ENCODE data around the gene TMEM260.
"Not testable (repeated sequence)": the region's sequence is repeated elsewhere in the genome, so short reads cannot be mapped to it uniquely, and the experiment has no call there.

TMEM260 gene

DNA sequence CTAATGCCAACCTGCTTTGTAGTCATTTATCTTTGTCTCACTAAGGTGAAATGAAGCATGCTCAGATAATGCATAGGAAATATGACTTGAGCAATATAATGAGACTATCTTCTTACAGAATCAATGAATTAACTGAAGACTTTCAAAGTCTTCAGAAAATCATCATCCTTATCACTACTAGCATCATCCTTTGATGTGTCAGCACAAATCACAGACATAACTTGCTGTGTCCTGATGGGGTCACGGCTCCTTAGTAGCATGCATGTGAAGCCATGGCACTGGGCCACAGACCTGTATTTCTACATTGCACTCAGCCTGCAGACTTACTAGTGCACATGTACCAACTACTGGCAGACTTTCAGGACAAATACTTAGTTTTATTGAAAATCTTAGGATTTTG is 18.9 kb downstream of the TMEM260 start:
- DNase-seq (ENCODE audit: low read depth in 2 of 2): no peak

- no peak for DNase-seq (ENCODE audit: low read depth in 2 of 2)
Observed at GRCh38 chr14:56603648-56604047, 24.1 kb downstream of the TMEM260 start.

GRCh38 chr14:56608689-56609088 is 29.1 kb downstream of the TMEM260 start:
- no peak for DNase-seq (ENCODE audit: low read depth in 2 of 2)

DNA sequence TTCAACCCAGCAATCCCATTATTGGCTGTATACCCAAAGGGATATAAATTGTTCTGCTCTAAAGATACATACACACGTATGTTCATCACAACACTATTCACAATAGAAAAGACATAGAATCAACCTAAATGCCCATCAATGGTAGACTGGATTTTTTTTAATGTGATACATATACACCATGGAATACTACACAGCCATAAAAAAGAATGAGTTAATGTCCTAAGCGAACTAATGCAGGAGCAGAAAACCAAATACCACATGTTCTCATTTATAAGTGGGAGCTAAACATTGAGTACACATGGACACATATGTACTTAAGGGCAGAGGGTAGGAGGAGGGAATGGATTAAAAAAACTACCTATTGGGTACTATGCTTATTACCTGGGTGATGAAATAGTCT is 32.1 kb downstream of the TMEM260 start:
- DNase-seq (ENCODE audit: low read depth in 2 of 2): not testable (repeated sequence)

- DNase-seq (ENCODE audit: low read depth in 2 of 2): no peak
Observed at GRCh38 chr14:56617084-56617483, 37.5 kb downstream of the TMEM260 start.

- DNase-seq (ENCODE audit: low read depth in 2 of 2): no peak
Observed at GRCh38 chr14:56630707-56631106, 51.1 kb downstream of the TMEM260 start.

- DNase-seq (ENCODE audit: low read depth in 2 of 2): no peak
Observed at GRCh38 chr14:56632195-56632594, 52.6 kb downstream of the TMEM260 start.

DNA sequence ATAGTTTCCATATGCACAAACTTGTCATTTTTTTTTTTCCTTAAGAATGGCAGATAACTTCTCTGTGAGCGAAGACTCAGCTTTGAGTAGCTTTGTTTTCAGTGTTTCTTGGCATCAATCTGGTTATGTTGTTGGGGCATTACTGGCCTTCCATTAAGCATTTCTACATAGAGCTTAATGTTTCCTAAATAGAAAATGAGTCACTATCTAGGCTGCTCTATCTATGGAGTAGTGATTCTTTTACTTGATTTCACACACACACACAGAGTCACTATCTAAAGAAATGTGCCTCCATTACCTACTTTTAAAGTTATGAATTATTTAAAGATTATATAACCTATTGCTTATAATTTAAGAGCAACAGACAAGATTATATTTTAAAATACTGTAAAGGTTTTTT is 53.9 kb downstream of the TMEM260 start:
- no peak for DNase-seq (ENCODE audit: low read depth in 2 of 2)

GRCh38 chr14:56635041-56635440 is 55.4 kb downstream of the TMEM260 start:
- DNase-seq (ENCODE audit: low read depth in 2 of 2): no peak

DNA sequence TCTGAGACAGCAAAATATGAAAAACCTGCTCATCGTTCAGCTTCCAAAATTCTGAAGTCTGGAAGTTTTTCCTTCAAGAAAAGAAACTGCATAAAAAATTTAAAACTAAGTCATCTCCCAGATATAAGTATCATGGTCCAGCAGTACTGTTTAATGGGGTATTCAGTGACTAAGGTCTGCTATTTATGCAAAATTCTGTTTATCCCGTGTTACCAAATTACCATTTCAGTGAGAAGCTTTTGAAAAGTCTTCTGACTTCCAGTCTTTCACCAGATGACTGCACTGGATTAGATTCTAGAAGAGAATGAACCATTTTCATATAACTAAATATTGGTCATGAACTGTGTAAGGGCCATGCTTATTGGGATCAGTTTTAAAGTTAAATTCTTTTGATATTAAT is 67.9 kb downstream of the TMEM260 start:
- no peak for DNase-seq (ENCODE audit: low read depth in 2 of 2)

DNA sequence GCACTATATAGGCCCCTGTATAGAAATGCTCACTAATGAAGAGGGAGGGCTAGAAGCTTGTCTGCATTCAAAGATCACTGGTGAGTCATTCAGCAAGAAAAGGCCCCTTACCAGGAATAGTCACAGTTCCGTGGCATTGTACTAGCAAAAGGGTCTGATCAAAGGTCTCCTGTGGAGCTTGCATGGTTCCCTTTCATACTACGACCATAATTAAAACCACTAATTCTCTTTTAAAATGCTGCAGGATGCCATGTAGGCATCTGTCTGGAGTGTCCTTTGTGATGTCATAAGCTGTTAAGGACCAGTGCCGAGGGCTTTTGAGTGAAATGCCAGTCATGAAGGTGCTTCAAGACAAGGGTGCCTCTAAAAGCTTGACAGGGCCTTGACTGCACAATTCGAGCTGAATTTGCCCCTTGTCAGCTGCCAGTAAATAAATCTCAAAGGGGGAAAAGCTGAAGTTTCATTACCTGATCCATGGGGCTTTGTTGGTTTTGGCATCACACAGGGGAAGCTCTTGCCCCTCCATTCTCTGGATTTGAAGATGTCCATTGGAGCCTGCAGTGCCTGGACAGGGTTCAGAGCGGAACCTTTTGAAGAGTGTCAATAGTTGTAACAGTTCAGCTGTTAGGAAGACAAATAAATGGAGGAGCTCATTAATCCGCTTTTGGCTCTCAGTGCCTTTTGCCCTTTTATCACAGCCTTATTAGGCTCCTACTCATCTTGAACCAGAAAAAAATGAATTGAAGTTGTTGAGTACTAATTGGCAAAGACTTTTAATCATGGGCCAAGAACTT is 69.1 kb downstream of the TMEM260 start:
- no peak for DNase-seq (ENCODE audit: low read depth in 2 of 2)

DNA sequence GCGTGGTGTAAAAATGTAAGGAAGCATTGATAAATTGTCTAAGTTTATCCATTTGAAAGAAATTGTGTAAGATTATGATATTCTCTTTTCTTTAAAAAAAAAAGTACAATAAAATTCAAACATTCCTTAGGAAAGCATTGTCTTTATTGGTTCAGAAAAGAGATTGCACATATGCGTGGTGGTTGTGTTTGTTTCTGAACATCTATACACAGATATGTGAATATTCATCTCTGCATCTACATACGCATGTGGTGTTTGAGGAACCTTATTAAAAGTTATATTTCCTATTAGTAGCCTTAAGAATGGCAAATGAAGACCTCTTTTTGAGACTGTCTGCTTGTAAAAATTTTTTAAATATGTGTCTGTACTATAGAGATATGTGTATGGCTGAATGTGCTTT is 69.8 kb downstream of the TMEM260 start:
- DNase-seq (ENCODE audit: low read depth in 2 of 2): no peak

DNA sequence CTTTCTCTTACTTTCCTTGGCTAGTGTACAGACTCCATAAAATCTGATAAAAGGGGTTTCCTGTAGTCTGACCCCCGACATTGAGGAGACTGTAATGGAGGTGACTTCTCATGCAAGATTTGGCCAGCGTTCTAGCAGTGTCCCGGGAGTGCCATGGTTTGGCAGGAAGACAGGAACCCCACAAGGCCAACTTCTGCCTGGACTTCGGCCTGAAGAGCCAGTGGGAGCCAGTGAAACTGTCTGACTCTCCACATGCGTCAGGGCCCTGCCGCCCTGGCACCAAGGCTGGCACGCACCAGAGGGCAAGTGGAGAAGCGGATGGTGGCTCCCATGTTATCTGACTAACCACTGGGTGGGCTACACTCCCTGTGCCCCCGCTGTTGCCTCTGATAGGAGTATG is 70.5 kb downstream of the TMEM260 start:
- no peak for DNase-seq (ENCODE audit: low read depth in 2 of 2)

DNA sequence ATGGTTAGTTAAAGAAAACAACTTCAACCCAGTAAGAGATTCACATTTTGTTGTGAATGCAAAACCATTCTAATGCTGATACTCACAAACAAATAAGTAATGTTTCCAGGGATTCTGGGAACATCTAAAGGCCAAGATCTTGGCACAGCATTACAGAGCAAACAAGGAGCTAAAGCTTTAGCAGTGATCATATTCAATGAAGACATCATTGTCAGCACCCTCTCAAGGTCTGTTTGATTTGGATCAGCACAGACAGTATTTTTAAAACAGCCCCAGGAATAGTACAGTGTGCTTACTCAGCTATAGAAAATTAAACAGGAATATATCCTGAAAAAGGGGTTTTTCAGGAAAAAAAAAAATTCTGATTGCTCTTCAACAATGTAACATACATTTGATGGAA is 71.4 kb downstream of the TMEM260 start:
- DNase-seq (ENCODE audit: low read depth in 2 of 2): no peak

GRCh38 chr14:56657604-56658003 is 78.0 kb downstream of the TMEM260 start:
- DNase-seq (ENCODE audit: low read depth in 2 of 2): no peak

- no peak for DNase-seq (ENCODE audit: low read depth in 2 of 2)
Observed at GRCh38 chr14:56659378-56659777, 79.8 kb downstream of the TMEM260 start.

- no peak for DNase-seq (ENCODE audit: low read depth in 2 of 2)
Observed at GRCh38 chr14:56659964-56660551, 80.5 kb downstream of the TMEM260 start.

GRCh38 chr14:56660677-56661389 is 81.2 kb downstream of the TMEM260 start:
- no peak for DNase-seq (ENCODE audit: low read depth in 2 of 2)

GRCh38 chr14:56661478-56661877 is 81.9 kb downstream of the TMEM260 start:
- DNase-seq (ENCODE audit: low read depth in 2 of 2): no peak

GRCh38 chr14:56664811-56665421 is 85.3 kb downstream of the TMEM260 start:
- no peak for DNase-seq (ENCODE audit: low read depth in 2 of 2)

DNA sequence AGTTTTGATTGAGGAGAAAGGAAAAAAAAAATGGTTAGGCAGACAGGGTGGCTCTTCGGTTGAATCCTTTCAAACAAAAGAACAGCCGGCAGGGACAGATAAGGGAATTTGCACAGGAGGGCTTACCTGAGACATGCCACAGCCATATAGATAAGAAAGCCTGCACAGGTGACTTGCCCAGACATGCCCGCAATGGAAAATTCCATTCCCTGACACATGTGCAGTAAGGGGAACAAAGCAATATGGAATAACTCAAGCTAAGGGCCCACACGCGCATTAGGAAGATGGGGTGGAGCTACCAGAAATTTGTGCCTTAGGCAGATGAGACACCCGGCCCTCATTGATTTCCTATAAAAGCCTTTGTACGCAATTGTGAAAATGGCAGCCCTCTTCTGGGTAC is 86.7 kb downstream of the TMEM260 start:
- DNase-seq (ENCODE audit: low read depth in 2 of 2): no peak

DNA sequence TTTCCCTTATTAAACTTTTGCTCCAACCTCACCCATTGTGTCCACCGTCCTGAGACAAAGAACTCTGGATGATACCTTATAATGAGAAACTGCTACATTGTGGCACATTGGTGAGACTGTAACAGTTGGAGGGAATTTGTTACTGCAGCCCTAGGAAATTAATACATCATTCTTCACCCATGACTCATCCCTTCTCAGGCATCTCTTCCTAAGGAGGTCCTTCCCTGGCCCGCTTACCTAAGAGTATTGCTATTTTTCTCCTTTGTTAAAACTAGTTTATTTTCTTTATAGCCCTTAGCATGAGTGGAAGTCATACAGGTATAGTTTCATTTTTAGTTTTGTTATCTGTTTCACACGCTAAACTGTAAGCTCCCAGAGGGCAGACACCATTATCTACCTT is 87.1 kb downstream of the TMEM260 start:
- no peak for DNase-seq (ENCODE audit: low read depth in 2 of 2)

GRCh38 chr14:56667290-56667689 is 87.7 kb downstream of the TMEM260 start:
- DNase-seq (ENCODE audit: low read depth in 2 of 2): not testable (repeated sequence)

Data from stimulated activated CD4-positive, alpha-beta T cell treated with anti-CD3 and anti-CD28 coated beads, Interleukin-1b, Interleukin-23, amount 100 ng/mL, for 4 hours (primary cell).